Adrenal gland (tissue), 5 donors: ENCODE results near the gene INTS15.

Source experiments
- CTCF ChIP-seq, 6 experiments: fragments of 450-650 bp in 4 of 6; fragments of 200-600 bp in 2 of 6; sonication (generic) in 1 of 6; IDR thresholded peaks; 1 replicate in 5 of 6; 2 replicates in 1 of 6; pipeline versions ENCODE4 v1.5.1 to v1.8.0; 2016 to 2021; ENCODE audit warnings: antibody characterized with exemption in 6 of 6, mild to moderate bottlenecking in 2 of 6, moderate library complexity in 1 of 6
- POLR2A ChIP-seq, 2 donors: fragments of 450-650 bp; IDR thresholded peaks; one replicate each; pipeline ENCODE4 v1.6.1; 2017; ENCODE audit warnings: antibody characterized with exemption in 2 of 2, mild to moderate bottlenecking in 2 of 2, moderate library complexity in 1 of 2
- donor health status: DM: no; HTN: no; CAD: no.

GRCh38 chr7:6642861-6643640 lies 53.2 kb downstream of the INTS15 start:
- TF ChIP-seq CTCF (IDR thresholded peaks at IDR 0.05) = no peak
- TF ChIP-seq POLR2A (IDR thresholded peaks at IDR 0.05) = no peak
